ENCODE results near the gene RGL1. TPM values are rescaled to one million over a fixed set of nuclear protein-coding genes. Genes with fewer than 3 reads are reported as not detected.

The RGL1 gene
- total RNA-seq, 1 experiment from 2014 or later, result 1.5 TPM

DNA sequence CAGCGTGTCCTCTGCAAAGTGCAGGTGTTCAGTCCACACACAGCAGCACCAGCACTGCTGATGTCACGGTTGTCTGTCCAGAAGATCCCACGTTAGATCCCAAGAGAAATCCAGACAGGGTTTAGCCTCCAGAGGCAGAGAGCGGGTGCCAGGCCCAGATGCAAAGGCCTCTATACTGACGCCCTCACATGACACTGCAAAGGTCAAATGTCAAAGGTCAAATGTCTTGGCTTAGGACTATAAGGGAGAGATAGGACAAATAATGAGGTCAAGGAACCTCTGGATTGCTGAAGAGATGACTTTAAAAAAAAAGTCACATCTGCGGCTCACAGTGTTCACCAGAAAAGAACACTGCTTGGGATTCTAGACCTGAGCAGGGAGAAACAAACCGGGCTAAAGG is 131.1 kb downstream of the RGL1 start:
- Histone ChIP-seq H3K9me2 (replicated peaks; ENCODE audit: low read length) (no peaks in the 10 kb centered on the region), H3K4me3 (ENCODE audit: low read length) (no peak overlapping the region), H3K9me3 (ENCODE audit: low read length) (no peaks in the 10 kb centered on the region), H4K20me1 (ENCODE audit: low read length) (no peaks in the 10 kb centered on the region), H3F3A (ENCODE audit: low read length, unreplicated experiment) (no peaks in the 10 kb centered on the region), H3K4me2 (ENCODE audit: low read length) (no peak overlapping the region), H3K27ac (ENCODE audit: low read length) (no peak overlapping the region), H3K79me2 (ENCODE audit: low read length) (no peaks in the 10 kb centered on the region), H3K27me3 (ENCODE audit: low read length) (no peaks in the 10 kb centered on the region), H3K36me3 (ENCODE audit: low read depth, low read length) (no peaks in the 10 kb centered on the region), H2AFZ (ENCODE audit: low read length) (no peak overlapping the region), H3K9ac (ENCODE audit: low read length) (no peak overlapping the region), H3K4me1 (ENCODE audit: insufficient read depth, low read length) (no peaks in the 10 kb centered on the region)
- CTCF ChIA-PET, result no interaction called here
- TF ChIP-seq EZH2 (IDR thresholded peaks at IDR 0.05; ENCODE audit: low read length, unreplicated experiment) (no peak), EZH2phosphoT487 (IDR thresholded peaks at IDR 0.05; ENCODE audit: borderline replicate concordance, low read length) (no peak)
- TF ChIP-seq, protein P1, sequence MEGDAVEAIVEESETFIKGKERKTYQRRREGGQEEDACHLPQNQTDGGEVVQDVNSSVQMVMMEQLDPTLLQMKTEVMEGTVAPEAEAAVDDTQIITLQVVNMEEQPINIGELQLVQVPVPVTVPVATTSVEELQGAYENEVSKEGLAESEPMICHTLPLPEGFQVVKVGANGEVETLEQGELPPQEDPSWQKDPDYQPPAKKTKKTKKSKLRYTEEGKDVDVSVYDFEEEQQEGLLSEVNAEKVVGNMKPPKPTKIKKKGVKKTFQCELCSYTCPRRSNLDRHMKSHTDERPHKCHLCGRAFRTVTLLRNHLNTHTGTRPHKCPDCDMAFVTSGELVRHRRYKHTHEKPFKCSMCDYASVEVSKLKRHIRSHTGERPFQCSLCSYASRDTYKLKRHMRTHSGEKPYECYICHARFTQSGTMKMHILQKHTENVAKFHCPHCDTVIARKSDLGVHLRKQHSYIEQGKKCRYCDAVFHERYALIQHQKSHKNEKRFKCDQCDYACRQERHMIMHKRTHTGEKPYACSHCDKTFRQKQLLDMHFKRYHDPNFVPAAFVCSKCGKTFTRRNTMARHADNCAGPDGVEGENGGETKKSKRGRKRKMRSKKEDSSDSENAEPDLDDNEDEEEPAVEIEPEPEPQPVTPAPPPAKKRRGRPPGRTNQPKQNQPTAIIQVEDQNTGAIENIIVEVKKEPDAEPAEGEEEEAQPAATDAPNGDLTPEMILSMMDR (conservative IDR thresholded peaks at IDR 0.05; ENCODE audit: low read depth, low read length), result no peak
- no TSS peak for BruUV-seq (replicated peaks)
- POLR2A ChIA-PET (ENCODE audit: unreplicated experiment), result no interaction called here
- intact Hi-C loops (cut with micrococcal nuclease), result no loop called here
- no peak for ATAC-seq
- DNase-seq, result no peak

DNA sequence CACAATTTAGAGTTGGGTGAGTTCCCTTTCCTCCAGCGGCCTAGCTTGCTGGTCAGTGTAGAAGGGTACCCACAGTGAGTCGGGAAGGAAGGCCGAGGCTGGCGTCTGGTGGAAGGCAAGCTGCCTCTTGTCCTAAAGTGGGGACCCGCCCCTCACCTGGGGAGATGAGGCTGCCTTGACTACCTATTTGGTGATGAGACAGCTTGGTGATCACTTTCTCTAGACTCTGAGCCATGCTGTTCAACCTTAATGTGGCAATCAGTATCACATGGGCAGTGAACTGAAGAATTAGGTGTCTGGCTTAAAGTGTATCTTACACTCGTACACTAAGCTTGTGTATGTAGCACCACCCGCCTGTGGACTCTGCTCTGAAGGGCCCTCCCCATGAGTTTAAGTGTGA is 131.9 kb downstream of the RGL1 start:
- Histone ChIP-seq H2AFZ (ENCODE audit: low read length) (no peak overlapping the region), H3K79me2 (ENCODE audit: low read length) (no peaks in the 10 kb centered on the region), H3K4me1 (ENCODE audit: insufficient read depth, low read length) (no peaks in the 10 kb centered on the region), H4K20me1 (ENCODE audit: low read length) (no peaks in the 10 kb centered on the region), H3K27me3 (ENCODE audit: low read length) (no peaks in the 10 kb centered on the region), H3K4me3 (ENCODE audit: low read length) (no peak overlapping the region), H3K27ac (ENCODE audit: low read length) (no peak overlapping the region), H3K9ac (ENCODE audit: low read length) (no peak overlapping the region), H3K9me2 (replicated peaks; ENCODE audit: low read length) (no peaks in the 10 kb centered on the region), H3F3A (ENCODE audit: low read length, unreplicated experiment) (no peaks in the 10 kb centered on the region), H3K36me3 (ENCODE audit: low read depth, low read length) (no peaks in the 10 kb centered on the region), H3K9me3 (ENCODE audit: low read length) (no peaks in the 10 kb centered on the region), H3K4me2 (ENCODE audit: low read length) (no peak overlapping the region)
- DNase-seq (no peak), ATAC-seq (no peak)
- intact Hi-C loops (cut with micrococcal nuclease), result no loop called here
- ChIA-PET POLR2A (ENCODE audit: unreplicated experiment) (no interaction called here), CTCF (no interaction called here)
- no TSS peak for BruUV-seq (replicated peaks)
- TF ChIP-seq EZH2 (IDR thresholded peaks at IDR 0.05; ENCODE audit: low read length, unreplicated experiment) (no peak), EZH2phosphoT487 (IDR thresholded peaks at IDR 0.05; ENCODE audit: borderline replicate concordance, low read length) (no peak)
- TF ChIP-seq, protein P1 (conservative IDR thresholded peaks at IDR 0.05; ENCODE audit: low read depth, low read length), result no peak

DNA sequence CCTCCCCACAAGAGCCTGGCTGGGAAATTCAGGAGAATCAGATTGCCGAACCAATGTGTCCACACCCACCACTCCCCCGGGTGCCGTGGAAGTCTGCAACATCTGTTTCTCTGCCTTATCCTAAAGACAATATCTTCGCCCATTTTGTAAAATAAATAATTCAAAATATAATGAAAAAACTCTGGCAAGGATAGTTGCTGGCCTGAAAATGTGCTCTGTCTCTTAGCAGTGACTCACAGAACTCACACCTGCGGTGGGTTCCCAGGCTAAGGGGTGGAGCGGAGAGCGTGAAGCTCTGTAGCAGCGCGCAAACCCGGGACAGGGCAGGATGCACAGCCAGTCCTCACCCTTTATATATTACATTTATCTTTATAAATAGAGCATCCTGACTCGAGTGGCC is 132.7 kb downstream of the RGL1 start:
- H3F3A ChIP-seq (ENCODE audit: low read length, unreplicated experiment), result no peaks in the 10 kb centered on the region
- DNase-seq, result no peak
- H3K9ac ChIP-seq (ENCODE audit: low read length), result no peak overlapping the region
- H3K4me2 ChIP-seq (ENCODE audit: low read length), result no peak overlapping the region
- no peaks in the 10 kb centered on the region for H3K79me2 ChIP-seq (ENCODE audit: low read length)
- no TSS peak for BruUV-seq (replicated peaks)
- no peak for ATAC-seq
- no peaks in the 10 kb centered on the region for H3K9me3 ChIP-seq (ENCODE audit: low read length)
- no peak overlapping the region for H2AFZ ChIP-seq (ENCODE audit: low read length)
- H3K9me2 ChIP-seq (replicated peaks; ENCODE audit: low read length), result no peaks in the 10 kb centered on the region
- H3K36me3 ChIP-seq (ENCODE audit: low read depth, low read length), result no peaks in the 10 kb centered on the region
- no peak overlapping the region for H3K27ac ChIP-seq (ENCODE audit: low read length)
- intact Hi-C loops (cut with micrococcal nuclease), result no loop called here
- no peak overlapping the region for H3K4me3 ChIP-seq (ENCODE audit: low read length)
- no peaks in the 10 kb centered on the region for H3K27me3 ChIP-seq (ENCODE audit: low read length)
- H4K20me1 ChIP-seq (ENCODE audit: low read length), result no peaks in the 10 kb centered on the region
- H3K4me1 ChIP-seq (ENCODE audit: insufficient read depth, low read length), result peaks cover 2% of the 10 kb centered on the region
- no peak for TF ChIP-seq EZH2 (IDR thresholded peaks at IDR 0.05; ENCODE audit: low read length, unreplicated experiment)
- TF ChIP-seq EZH2phosphoT487 (IDR thresholded peaks at IDR 0.05; ENCODE audit: borderline replicate concordance, low read length), result no peak
- TF ChIP-seq, protein P1 (conservative IDR thresholded peaks at IDR 0.05; ENCODE audit: low read depth, low read length), result no peak
- ChIA-PET POLR2A (ENCODE audit: unreplicated experiment) (no interaction called here), CTCF (no interaction called here)

Measured in PC-3 (cell line).